GM06990 (cell line): ENCODE data around the gene CFL1.

Experiments used
- DNase-seq: peaks from one replicate; pipeline ENCODE4 v3.0.0-alpha.2; 2011; ENCODE audit not compliant: insufficient read length; ENCODE audit errors: extremely low read depth
- H3K27me3 ChIP-seq: replicated peaks from 2 replicates; pipeline ENCODE4 v1.6.0; 2011; ENCODE audit warnings: low read length; ENCODE audit not compliant: control insufficient read depth, insufficient read depth
- H3K36me3 ChIP-seq: 2 replicates; pipeline ENCODE4 v1.5.1; 2011; ENCODE audit warnings: low read length; ENCODE audit not compliant: control insufficient read depth, insufficient read depth
- H3K4me3 ChIP-seq: replicated peaks from 2 replicates; pipeline ENCODE4 v1.5.1; 2011; ENCODE audit warnings: low read depth, mild to moderate bottlenecking, control low read depth, low read length
- TF ChIP-seq, protein P1 (sequence below): IDR thresholded peaks from 2 replicates; pipeline ENCODE4 v1.5.1; 2011; ENCODE audit warnings: low read length, control low read depth, mild to moderate bottlenecking, inconsistent platforms; ENCODE audit not compliant: insufficient read depth, poor library complexity, severe bottlenecking

Gene CFL1

DNA sequence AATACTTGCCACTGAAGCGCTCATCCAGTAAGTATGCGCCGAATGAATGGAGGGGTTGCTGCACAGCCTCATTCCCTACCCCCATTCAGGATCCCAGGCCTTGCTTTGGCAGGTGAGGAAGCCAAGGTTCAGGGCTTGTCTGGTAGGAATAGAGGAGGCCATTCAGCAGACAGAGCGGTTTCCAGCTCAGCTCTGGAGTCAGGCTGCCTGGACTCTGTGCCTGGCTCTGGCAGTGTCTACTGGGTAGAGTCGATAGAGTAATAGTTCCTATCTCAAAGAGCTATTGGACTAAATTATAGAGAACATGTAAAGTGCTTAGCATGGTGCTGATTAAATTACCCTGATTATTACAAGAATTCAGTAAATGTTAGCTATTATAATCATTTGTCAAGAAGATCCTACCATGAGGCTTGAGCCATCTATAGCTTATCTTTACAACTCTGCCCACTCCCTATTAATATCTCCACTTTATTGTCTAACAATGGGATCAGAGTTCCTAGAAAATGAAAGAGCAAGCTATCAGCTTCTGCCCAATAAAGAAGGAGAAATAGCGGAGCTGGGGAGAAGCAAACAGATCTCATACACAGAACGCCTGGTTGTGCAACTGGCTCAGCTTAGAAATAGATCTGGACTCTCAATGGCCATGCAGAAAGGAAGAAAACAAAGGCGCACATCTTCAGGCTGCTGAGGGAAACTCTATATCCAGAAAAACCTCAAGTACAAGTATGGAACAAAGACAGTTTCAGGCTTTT is 30.8 kb downstream of the CFL1 start:
- Histone ChIP-seq H3K36me3 (no peaks in the 10 kb centered on the region), H3K4me3 (no peak overlapping the region), H3K27me3 (no peaks in the 10 kb centered on the region)
- TF ChIP-seq, protein P1, sequence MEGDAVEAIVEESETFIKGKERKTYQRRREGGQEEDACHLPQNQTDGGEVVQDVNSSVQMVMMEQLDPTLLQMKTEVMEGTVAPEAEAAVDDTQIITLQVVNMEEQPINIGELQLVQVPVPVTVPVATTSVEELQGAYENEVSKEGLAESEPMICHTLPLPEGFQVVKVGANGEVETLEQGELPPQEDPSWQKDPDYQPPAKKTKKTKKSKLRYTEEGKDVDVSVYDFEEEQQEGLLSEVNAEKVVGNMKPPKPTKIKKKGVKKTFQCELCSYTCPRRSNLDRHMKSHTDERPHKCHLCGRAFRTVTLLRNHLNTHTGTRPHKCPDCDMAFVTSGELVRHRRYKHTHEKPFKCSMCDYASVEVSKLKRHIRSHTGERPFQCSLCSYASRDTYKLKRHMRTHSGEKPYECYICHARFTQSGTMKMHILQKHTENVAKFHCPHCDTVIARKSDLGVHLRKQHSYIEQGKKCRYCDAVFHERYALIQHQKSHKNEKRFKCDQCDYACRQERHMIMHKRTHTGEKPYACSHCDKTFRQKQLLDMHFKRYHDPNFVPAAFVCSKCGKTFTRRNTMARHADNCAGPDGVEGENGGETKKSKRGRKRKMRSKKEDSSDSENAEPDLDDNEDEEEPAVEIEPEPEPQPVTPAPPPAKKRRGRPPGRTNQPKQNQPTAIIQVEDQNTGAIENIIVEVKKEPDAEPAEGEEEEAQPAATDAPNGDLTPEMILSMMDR = no peak
- DNase-seq = no peak

DNA sequence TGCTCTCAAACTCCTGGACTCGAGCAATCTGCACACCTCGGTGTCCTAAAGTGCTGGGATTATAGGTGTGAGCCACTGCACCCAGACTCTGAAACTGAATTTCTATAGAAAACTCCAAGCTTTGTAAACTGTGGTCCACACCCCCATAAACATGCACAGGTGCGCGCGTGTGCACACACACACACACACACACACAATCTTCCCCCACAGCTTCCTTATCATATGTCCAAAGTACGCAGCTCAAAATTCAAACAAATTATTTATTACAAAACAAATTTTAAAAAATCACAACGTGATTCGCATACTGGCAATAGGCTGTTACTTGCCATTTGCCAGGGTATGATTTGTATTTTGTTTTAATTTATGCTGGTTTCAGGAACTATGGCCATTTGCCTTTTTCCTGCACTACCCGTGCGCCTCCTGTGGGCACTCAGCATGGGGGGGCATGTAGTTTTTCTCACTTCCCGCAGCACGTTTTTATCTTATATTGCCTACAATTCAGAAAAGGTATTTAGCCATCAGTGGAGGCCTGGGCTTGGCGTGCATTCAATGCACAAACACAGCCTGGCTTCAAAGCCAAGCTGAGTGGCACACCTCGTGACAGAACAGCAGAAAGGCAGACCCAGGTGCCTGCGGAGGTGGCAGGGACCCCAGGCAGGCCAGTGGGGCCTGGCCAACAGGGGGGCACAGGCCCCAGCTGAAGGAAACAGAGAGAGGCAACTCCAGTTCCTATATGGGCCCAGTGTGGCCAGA is 35.0 kb downstream of the CFL1 start:
- no peak overlapping the region for H3K4me3 ChIP-seq
- H3K36me3 ChIP-seq = no peaks in the 10 kb centered on the region
- no peak for DNase-seq
- TF ChIP-seq, protein P1 = no peak
- H3K27me3 ChIP-seq = no peaks in the 10 kb centered on the region

DNA sequence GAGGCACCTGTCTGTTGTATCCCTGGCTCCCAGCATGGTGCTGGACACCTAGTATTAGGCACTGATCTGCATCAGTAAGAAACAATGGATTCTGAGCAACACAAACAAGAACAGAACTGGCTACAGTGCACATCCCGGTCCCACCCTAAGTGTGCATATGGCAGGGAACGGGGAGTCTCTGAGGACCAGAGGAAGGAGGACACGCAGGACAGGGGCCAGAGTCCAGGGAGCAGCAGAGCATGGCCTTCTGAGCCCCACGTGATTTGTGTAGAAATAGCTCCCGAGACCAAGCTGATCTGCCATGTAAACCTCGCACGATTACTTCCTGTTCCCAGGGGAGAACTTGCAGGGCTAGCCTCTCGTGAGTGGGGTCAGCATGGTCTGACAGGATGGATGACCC is 36.9 kb downstream of the CFL1 start:
- TF ChIP-seq, protein P1 = no peak
- no peaks in the 10 kb centered on the region for H3K36me3 ChIP-seq
- H3K4me3 ChIP-seq = no peak overlapping the region
- no peak for DNase-seq
- no peaks in the 10 kb centered on the region for H3K27me3 ChIP-seq

DNA sequence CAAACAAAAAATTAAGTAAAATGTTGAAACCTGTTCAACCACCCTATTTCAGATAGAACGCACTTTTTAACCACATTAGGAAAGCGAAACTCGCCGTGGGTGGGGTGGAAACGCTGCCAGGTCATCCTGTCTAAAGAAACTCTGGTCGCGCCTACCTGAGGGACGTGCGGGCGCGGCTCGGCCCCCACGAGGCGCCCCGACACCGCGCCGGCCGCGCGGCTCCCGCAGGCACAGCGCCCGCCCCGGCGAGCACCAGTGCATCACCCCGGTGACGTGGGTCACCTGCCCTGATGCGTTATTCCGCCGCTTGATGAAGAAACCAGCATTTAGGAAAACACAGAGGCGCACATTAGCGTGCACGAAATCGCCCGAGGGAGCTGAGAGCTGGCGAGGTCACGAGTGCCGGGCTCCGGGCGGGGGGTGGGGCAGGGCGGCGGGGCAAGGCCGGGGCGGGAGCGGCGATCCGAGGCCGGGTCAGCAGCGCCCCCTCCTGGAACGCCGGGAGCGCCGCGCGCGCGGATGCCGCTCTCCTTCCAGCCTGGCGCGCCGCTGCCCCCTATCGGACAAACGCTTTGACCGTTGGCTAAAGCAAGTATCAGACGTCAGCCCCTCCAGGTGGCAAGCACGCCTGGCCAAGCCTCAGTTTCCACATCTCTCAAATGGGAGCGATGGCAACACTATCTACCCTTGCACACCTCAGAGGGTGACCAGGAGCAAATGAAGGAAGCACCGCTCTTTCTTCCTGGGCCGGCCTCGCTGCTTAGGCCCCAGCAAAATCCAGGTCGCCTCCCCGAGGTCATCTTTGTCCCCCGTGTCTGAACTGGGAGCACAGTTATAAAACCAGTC is 39.9 kb downstream of the CFL1 start:
- Histone ChIP-seq H3K4me3 (peak overlapping the region; percentile 65), H3K36me3 (no peaks in the 10 kb centered on the region), H3K27me3 (no peaks in the 10 kb centered on the region)
- TF ChIP-seq, protein P1 = peak; percentile 96
- DNase-seq = peak; percentile 83

DNA sequence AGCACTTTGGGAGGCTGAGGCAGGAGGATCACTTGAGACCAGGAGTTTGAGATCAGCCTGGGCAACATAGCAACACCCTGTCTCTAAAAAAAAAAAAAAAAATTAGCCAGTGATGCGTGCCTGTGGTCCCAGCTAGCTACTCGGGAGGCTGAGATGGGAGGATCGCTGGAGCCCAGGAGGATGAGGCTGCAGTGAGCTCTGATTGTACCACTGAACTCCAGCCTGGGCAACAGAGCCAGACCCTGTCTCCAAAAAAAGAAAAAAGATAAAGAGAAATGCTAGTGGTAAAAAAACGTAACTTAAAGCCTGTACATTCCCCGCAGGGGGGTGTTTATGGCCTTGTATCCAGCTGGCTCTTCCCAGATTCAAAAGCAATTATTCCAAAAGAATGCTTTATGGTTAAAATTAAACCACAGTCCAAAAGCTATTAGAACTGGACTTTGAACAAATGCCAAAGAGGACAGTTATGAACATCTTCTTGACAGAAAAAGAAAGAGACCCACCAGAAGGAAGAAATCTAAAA is 40.6 kb downstream of the CFL1 start:
- Histone ChIP-seq H3K4me3 (peak overlapping the region; percentile 65), H3K36me3 (no peaks in the 10 kb centered on the region), H3K27me3 (no peaks in the 10 kb centered on the region; the same call in 1 of the 2 replicates)
- TF ChIP-seq, protein P1 = no peak
- DNase-seq = no peak
